Mesendoderm (in vitro differentiated cells): ENCODE data around the gene C9orf57.
"Not testable (repeated sequence)": the region's sequence is repeated elsewhere in the genome, so short reads cannot be mapped to it uniquely, and the experiment has no call there.

Source experiments
- DNase-seq: peaks from one replicate; pipeline ENCODE4 v3.0.0; 2013
- H2AK5ac ChIP-seq: 2 replicates; pipeline ENCODE4 v1.6.1; 2013; ENCODE audit warnings: low read length, inconsistent platforms
- H2BK120ac ChIP-seq: 2 replicates; pipeline ENCODE4 v1.6.1; 2013; ENCODE audit warnings: low read depth, mild to moderate bottlenecking, low read length, moderate library complexity, mixed read lengths
- H2BK15ac ChIP-seq: replicated peaks from 2 replicates; pipeline ENCODE4 v1.6.1; 2013; ENCODE audit warnings: low read depth, mild to moderate bottlenecking, moderate library complexity
- H2BK5ac ChIP-seq: 2 replicates; pipeline ENCODE4 v1.6.1; 2013; ENCODE audit warnings: low read length, inconsistent platforms
- H3K18ac ChIP-seq: 2 replicates; pipeline ENCODE4 v1.6.1; 2013; ENCODE audit warnings: mild to moderate bottlenecking, low read length, mixed read lengths
- H3K23ac ChIP-seq: one replicate; pipeline ENCODE4 v1.6.1; 2013; ENCODE audit warnings: low read length
- H3K27ac ChIP-seq: 2 replicates; pipeline ENCODE4 v1.5.1; 2013; ENCODE audit warnings: low read depth, mild to moderate bottlenecking, inconsistent platforms, low read length, moderate library complexity
- H3K27me3 ChIP-seq: 2 replicates; pipeline ENCODE4 v1.6.1; 2013; ENCODE audit warnings: low read length, control low read depth, mild to moderate bottlenecking, inconsistent platforms; ENCODE audit not compliant: insufficient read depth, poor library complexity
- H3K36me3 ChIP-seq: 2 replicates; pipeline ENCODE4 v1.6.1; 2013; ENCODE audit warnings: low read length, inconsistent platforms; ENCODE audit not compliant: control insufficient read depth, insufficient read depth
- H3K4ac ChIP-seq: one replicate; pipeline ENCODE4 v1.6.1; 2013; ENCODE audit warnings: low read depth, mild to moderate bottlenecking, low read length, moderate library complexity
- H3K4me1 ChIP-seq: 2 replicates; pipeline ENCODE4 v1.6.1; 2013; ENCODE audit warnings: low read depth, low read length, inconsistent platforms; ENCODE audit not compliant: control insufficient read depth
- H3K4me2 ChIP-seq: 2 replicates; pipeline ENCODE4 v1.6.1; 2013; ENCODE audit warnings: low read length
- H3K4me3 ChIP-seq: 2 replicates; pipeline ENCODE4 v1.5.1; 2013; ENCODE audit warnings: mild to moderate bottlenecking, low read length
- H3K56ac ChIP-seq: one replicate; pipeline ENCODE4 v1.6.1; 2013; ENCODE audit warnings: low read length
- H3K79me1 ChIP-seq: 2 replicates; pipeline ENCODE4 v1.6.1; 2013; ENCODE audit warnings: low read length, inconsistent platforms
- H3K79me2 ChIP-seq: 2 replicates; pipeline ENCODE4 v1.6.1; 2013; ENCODE audit warnings: mild to moderate bottlenecking, low read length; ENCODE audit not compliant: control insufficient read depth, insufficient read depth
- H3K9ac ChIP-seq: 2 replicates; pipeline ENCODE4 v1.6.1; 2013; ENCODE audit warnings: low read length, inconsistent platforms
- H4K5ac ChIP-seq: one replicate; pipeline ENCODE4 v1.6.1; 2013; ENCODE audit warnings: low read length
- H4K8ac ChIP-seq: one replicate; pipeline ENCODE4 v1.6.1; 2013; ENCODE audit warnings: low read depth, mild to moderate bottlenecking, control low read depth, low read length, moderate library complexity
- WGBS: extraction: QIAGEN DNeasy Blood & Tissue Kit; methylation state at CpG from one replicate; pipeline ENCODE4 v1.1.7; 2013; ENCODE audit warnings: low lambda C conversion rate, missing lambda C conversion rate; ENCODE audit not compliant: insufficient coverage; ENCODE audit errors: extremely low coverage; 5-methylcytosine and 5-hydroxymethylcytosine counted together

Gene C9orf57

GRCh38 chr9:72074666-72075065 lies 14.3 kb upstream of the C9orf57 start:
- not testable (repeated sequence) for H2BK15ac ChIP-seq, H3K9ac ChIP-seq, H3K4me3 ChIP-seq, H3K4me1 ChIP-seq, H3K27me3 ChIP-seq, H4K5ac ChIP-seq, H2AK5ac ChIP-seq, H3K18ac ChIP-seq, DNase-seq, H3K56ac ChIP-seq, H3K4me2 ChIP-seq, H2BK120ac ChIP-seq, H3K79me1 ChIP-seq, H3K36me3 ChIP-seq, H3K79me2 ChIP-seq, H2BK5ac ChIP-seq, H3K27ac ChIP-seq, H4K8ac ChIP-seq, H3K23ac ChIP-seq, H3K4ac ChIP-seq
- no CpG with 5 or more reads among the region's 2 CpGs for WGBS

GRCh38 chr9:72065076-72065475 lies 4.7 kb upstream of the C9orf57 start:
- Histone ChIP-seq H2AK5ac (no peak overlapping the region), H3K4me1 (no peaks in the 10 kb centered on the region), H2BK5ac (no peak overlapping the region), H3K4me3 (no peak overlapping the region), H3K27me3 (no peaks in the 10 kb centered on the region), H3K79me2 (no peaks in the 10 kb centered on the region), H3K79me1 (no peaks in the 10 kb centered on the region), H4K5ac (no peak overlapping the region), H3K18ac (no peak overlapping the region), H3K36me3 (no peaks in the 10 kb centered on the region), H3K23ac (no peak overlapping the region), H2BK15ac (no peak overlapping the region), H3K4ac (no peak overlapping the region), H4K8ac (no peak overlapping the region), H3K4me2 (no peak overlapping the region), H3K9ac (no peak overlapping the region), H3K56ac (no peak overlapping the region), H3K27ac (no peak overlapping the region), H2BK120ac (no peak overlapping the region)
- no peak for DNase-seq
- WGBS, result no CpG with 5 or more reads among the region's 7 CpGs

- Histone ChIP-seq H3K9ac (no peak overlapping the region), H3K4me3 (no peak overlapping the region), H3K18ac (no peak overlapping the region), H3K4me2 (no peak overlapping the region), H3K79me1 (no peaks in the 10 kb centered on the region), H3K27me3 (no peaks in the 10 kb centered on the region), H2BK5ac (no peak overlapping the region), H2BK15ac (no peak overlapping the region), H3K79me2 (no peaks in the 10 kb centered on the region), H2BK120ac (no peak overlapping the region), H4K8ac (no peak overlapping the region), H2AK5ac (no peak overlapping the region), H3K4me1 (no peaks in the 10 kb centered on the region), H4K5ac (no peak overlapping the region), H3K36me3 (no peaks in the 10 kb centered on the region), H3K23ac (no peak overlapping the region), H3K27ac (no peak overlapping the region), H3K4ac (no peak overlapping the region), H3K56ac (no peak overlapping the region)
- DNase-seq, result no peak
- no CpG with 5 or more reads among the region's 3 CpGs for WGBS
Observed at GRCh38 chr9:72052122-72052521, 8.3 kb downstream of the C9orf57 start.

- no peaks in the 10 kb centered on the region for H3K79me1 ChIP-seq
- no peak overlapping the region for H2BK15ac ChIP-seq
- H3K18ac ChIP-seq, result no peak overlapping the region
- no peak overlapping the region for H2BK5ac ChIP-seq
- no peak overlapping the region for H3K4me2 ChIP-seq
- H2BK120ac ChIP-seq, result no peak overlapping the region
- H3K4me1 ChIP-seq, result no peaks in the 10 kb centered on the region
- H3K27me3 ChIP-seq, result no peaks in the 10 kb centered on the region
- H3K56ac ChIP-seq, result no peak overlapping the region
- H2AK5ac ChIP-seq, result no peak overlapping the region
- no CpG with 5 or more reads among the region's 10 CpGs for WGBS
- H3K27ac ChIP-seq, result no peak overlapping the region
- H3K36me3 ChIP-seq, result no peaks in the 10 kb centered on the region
- H3K79me2 ChIP-seq, result no peaks in the 10 kb centered on the region
- H4K5ac ChIP-seq, result no peak overlapping the region
- no peak overlapping the region for H3K4ac ChIP-seq
- DNase-seq, result no peak
- no peak overlapping the region for H3K9ac ChIP-seq
- no peak overlapping the region for H4K8ac ChIP-seq
- H3K23ac ChIP-seq, result no peak overlapping the region
- H3K4me3 ChIP-seq, result no peak overlapping the region
Observed at GRCh38 chr9:72048850-72049249, 11.6 kb downstream of the C9orf57 start.

GRCh38 chr9:72046630-72047456 lies 13.6 kb downstream of the C9orf57 start:
- no peak overlapping the region for H3K9ac ChIP-seq
- H2BK120ac ChIP-seq, result no peak overlapping the region
- H3K23ac ChIP-seq, result no peak overlapping the region
- H3K27me3 ChIP-seq, result no peaks in the 10 kb centered on the region
- H4K5ac ChIP-seq, result no peak overlapping the region
- no peak overlapping the region for H2BK5ac ChIP-seq
- H3K56ac ChIP-seq, result no peak overlapping the region
- no peak overlapping the region for H3K18ac ChIP-seq
- no peak overlapping the region for H3K4me3 ChIP-seq
- H3K79me2 ChIP-seq, result no peaks in the 10 kb centered on the region
- H3K27ac ChIP-seq, result no peak overlapping the region
- no peaks in the 10 kb centered on the region for H3K4me1 ChIP-seq
- H4K8ac ChIP-seq, result no peak overlapping the region
- no peak for DNase-seq
- 72% methylated on average over 2 of the region's 8 CpGs for WGBS
- H2AK5ac ChIP-seq, result no peak overlapping the region
- no peaks in the 10 kb centered on the region for H3K36me3 ChIP-seq
- no peak overlapping the region for H3K4me2 ChIP-seq
- no peak overlapping the region for H2BK15ac ChIP-seq
- no peaks in the 10 kb centered on the region for H3K79me1 ChIP-seq
- no peak overlapping the region for H3K4ac ChIP-seq

- Histone ChIP-seq H3K4me1 (no peaks in the 10 kb centered on the region), H3K27me3 (no peaks in the 10 kb centered on the region)
- no peak for DNase-seq
Observed at GRCh38 chr9:72044095-72044494, 16.3 kb downstream of the C9orf57 start.

More at GRCh38 chr9:72044095-72044494, 16.3 kb downstream of the C9orf57 start:
- no CpG with 5 or more reads among the region's 4 CpGs for WGBS
- no peak overlapping the region for H3K18ac ChIP-seq
- H3K79me1 ChIP-seq, result no peaks in the 10 kb centered on the region
- H2BK5ac ChIP-seq, result no peak overlapping the region
- no peak overlapping the region for H3K9ac ChIP-seq
- H3K27ac ChIP-seq, result no peak overlapping the region
- no peak overlapping the region for H2BK15ac ChIP-seq
- H3K56ac ChIP-seq, result no peak overlapping the region
- H3K36me3 ChIP-seq, result no peaks in the 10 kb centered on the region
- no peak overlapping the region for H4K8ac ChIP-seq
- H3K4me3 ChIP-seq, result no peak overlapping the region
- H2BK120ac ChIP-seq, result no peak overlapping the region
- H3K79me2 ChIP-seq, result no peaks in the 10 kb centered on the region
- H3K4ac ChIP-seq, result no peak overlapping the region
- H3K23ac ChIP-seq, result no peak overlapping the region
- no peak overlapping the region for H2AK5ac ChIP-seq
- no peak overlapping the region for H3K4me2 ChIP-seq
- H4K5ac ChIP-seq, result no peak overlapping the region
